ENCODE measurements around the gene GSTT4. TPM values are rescaled to one million over a fixed set of nuclear protein-coding genes. Genes with fewer than 3 reads are reported as not detected.
A peak's percentile ranks its signal among the peaks of the same experiment; 100 is the strongest.
"Not testable (repeated sequence)": the region's sequence is repeated elsewhere in the genome, so short reads cannot be mapped to it uniquely, and the experiment has no call there.

Gene GSTT4
- total and polyA plus RNA-seq, 2 experiments from 2014 or later = not detected

- H3K4me1 ChIP-seq (ENCODE audit: insufficient read depth); H3K27me3 ChIP-seq; H3K9me2 ChIP-seq (replicated peaks; ENCODE audit: insufficient read depth); H3K79me2 ChIP-seq; H3K36me3 ChIP-seq (replicated peaks; ENCODE audit: insufficient read depth, low read depth); H3K27ac ChIP-seq; H3K9me3 ChIP-seq (ENCODE audit: low read depth); H4K20me1 ChIP-seq (ENCODE audit: insufficient read depth, poor library complexity, severe bottlenecking); H2AFZ ChIP-seq; H3K4me3 ChIP-seq: not testable (repeated sequence)
- TF ChIP-seq CTCF (IDR thresholded peaks at IDR 0.05; ENCODE audit: poor library complexity) = peak; percentile 77
- H3K4me2 ChIP-seq = peak overlapping the region; percentile 28
- peak; percentile 85 for DNase-seq (ENCODE audit: low spot score)
- WGBS (ENCODE audit: low lambda C conversion rate, missing lambda C conversion rate) = 16% methylated on average over 12 of the region's 12 CpGs
Measured at GRCh38 chr22:23956301-23956900, 48.9 kb downstream of the GSTT4 start.

- not testable (repeated sequence) for H3K4me2 ChIP-seq; H3K27me3 ChIP-seq; H3K9me2 ChIP-seq (replicated peaks; ENCODE audit: insufficient read depth); H3K27ac ChIP-seq; H3K4me3 ChIP-seq; H3K9me3 ChIP-seq (ENCODE audit: low read depth); H3K36me3 ChIP-seq (replicated peaks; ENCODE audit: insufficient read depth, low read depth); H2AFZ ChIP-seq; H3K79me2 ChIP-seq; H3K4me1 ChIP-seq (ENCODE audit: insufficient read depth); DNase-seq (ENCODE audit: low spot score); H4K20me1 ChIP-seq (ENCODE audit: insufficient read depth, poor library complexity, severe bottlenecking)
- WGBS (ENCODE audit: low lambda C conversion rate, missing lambda C conversion rate) = 44% methylated on average over 7 of the region's 8 CpGs
Measured at GRCh38 chr22:23955886-23956285, 49.4 kb downstream of the GSTT4 start.

- not testable (repeated sequence) for H4K20me1 ChIP-seq (ENCODE audit: insufficient read depth, poor library complexity, severe bottlenecking); H2AFZ ChIP-seq; H3K27ac ChIP-seq; H3K27me3 ChIP-seq; H3K4me2 ChIP-seq; H3K9me2 ChIP-seq (replicated peaks; ENCODE audit: insufficient read depth); H3K9me3 ChIP-seq (ENCODE audit: low read depth); H3K4me3 ChIP-seq; H3K79me2 ChIP-seq; DNase-seq (ENCODE audit: low spot score); H3K36me3 ChIP-seq (replicated peaks; ENCODE audit: insufficient read depth, low read depth); H3K4me1 ChIP-seq (ENCODE audit: insufficient read depth)
- WGBS (ENCODE audit: low lambda C conversion rate, missing lambda C conversion rate) = 70% methylated on average over 5 of the region's 6 CpGs
Measured at GRCh38 chr22:23954991-23955305, 50.3 kb downstream of the GSTT4 start.

GRCh38 chr22:23954193-23954990 is 50.9 kb downstream of the GSTT4 start:
- 79% methylated on average over 8 of the region's 8 CpGs for WGBS (ENCODE audit: low lambda C conversion rate, missing lambda C conversion rate)
- not testable (repeated sequence) for H3K36me3 ChIP-seq (replicated peaks; ENCODE audit: insufficient read depth, low read depth); DNase-seq (ENCODE audit: low spot score); H3K9me3 ChIP-seq (ENCODE audit: low read depth); H3K4me1 ChIP-seq (ENCODE audit: insufficient read depth); H2AFZ ChIP-seq; H3K79me2 ChIP-seq; H3K4me2 ChIP-seq; H3K27me3 ChIP-seq; H3K9me2 ChIP-seq (replicated peaks; ENCODE audit: insufficient read depth); H3K4me3 ChIP-seq; H4K20me1 ChIP-seq (ENCODE audit: insufficient read depth, poor library complexity, severe bottlenecking); H3K27ac ChIP-seq

- H3K9me3 ChIP-seq (ENCODE audit: low read depth); H3K4me2 ChIP-seq; DNase-seq (ENCODE audit: low spot score); H3K27ac ChIP-seq; H2AFZ ChIP-seq; H3K4me1 ChIP-seq (ENCODE audit: insufficient read depth); H3K9me2 ChIP-seq (replicated peaks; ENCODE audit: insufficient read depth); H3K36me3 ChIP-seq (replicated peaks; ENCODE audit: insufficient read depth, low read depth); H3K27me3 ChIP-seq; H3K79me2 ChIP-seq; H4K20me1 ChIP-seq (ENCODE audit: insufficient read depth, poor library complexity, severe bottlenecking); H3K4me3 ChIP-seq: not testable (repeated sequence)
- WGBS (ENCODE audit: low lambda C conversion rate, missing lambda C conversion rate) = 80% methylated on average over 4 of the region's 4 CpGs
Measured at GRCh38 chr22:23953485-23953884, 51.8 kb downstream of the GSTT4 start.

GRCh38 chr22:23952794-23953405 is 52.4 kb downstream of the GSTT4 start:
- H3K9me3 ChIP-seq (ENCODE audit: low read depth); H4K20me1 ChIP-seq (ENCODE audit: insufficient read depth, poor library complexity, severe bottlenecking); H3K79me2 ChIP-seq; H3K4me1 ChIP-seq (ENCODE audit: insufficient read depth); H3K36me3 ChIP-seq (replicated peaks; ENCODE audit: insufficient read depth, low read depth); H3K27me3 ChIP-seq; H3K9me2 ChIP-seq (replicated peaks; ENCODE audit: insufficient read depth); H3K27ac ChIP-seq; H3K4me2 ChIP-seq; DNase-seq (ENCODE audit: low spot score); H2AFZ ChIP-seq; H3K4me3 ChIP-seq: not testable (repeated sequence)
- WGBS (ENCODE audit: low lambda C conversion rate, missing lambda C conversion rate) = 84% methylated on average over 11 of the region's 11 CpGs

GRCh38 chr22:23951383-23951782 is 53.9 kb downstream of the GSTT4 start:
- WGBS (ENCODE audit: low lambda C conversion rate, missing lambda C conversion rate) = 91% methylated on average over 2 of the region's 2 CpGs
- not testable (repeated sequence) for H4K20me1 ChIP-seq (ENCODE audit: insufficient read depth, poor library complexity, severe bottlenecking); DNase-seq (ENCODE audit: low spot score); H3K27ac ChIP-seq; H2AFZ ChIP-seq; H3K9me3 ChIP-seq (ENCODE audit: low read depth); H3K27me3 ChIP-seq; H3K4me1 ChIP-seq (ENCODE audit: insufficient read depth); H3K79me2 ChIP-seq; H3K36me3 ChIP-seq (replicated peaks; ENCODE audit: insufficient read depth, low read depth); H3K4me2 ChIP-seq; H3K4me3 ChIP-seq; H3K9me2 ChIP-seq (replicated peaks; ENCODE audit: insufficient read depth)

GRCh38 chr22:23949764-23950163 is 55.5 kb downstream of the GSTT4 start:
- not testable (repeated sequence) for H3K27ac ChIP-seq; H3K9me2 ChIP-seq (replicated peaks; ENCODE audit: insufficient read depth); H3K4me3 ChIP-seq; H3K27me3 ChIP-seq; H3K9me3 ChIP-seq (ENCODE audit: low read depth); H4K20me1 ChIP-seq (ENCODE audit: insufficient read depth, poor library complexity, severe bottlenecking); DNase-seq (ENCODE audit: low spot score); H3K4me2 ChIP-seq; H2AFZ ChIP-seq; H3K36me3 ChIP-seq (replicated peaks; ENCODE audit: insufficient read depth, low read depth); H3K4me1 ChIP-seq (ENCODE audit: insufficient read depth); H3K79me2 ChIP-seq
- 88% methylated on average over 7 of the region's 18 CpGs for WGBS (ENCODE audit: low lambda C conversion rate, missing lambda C conversion rate)

All from hepatocyte (in vitro differentiated cells).